ENCODE results near the gene ZC3H12C. TPM values are rescaled to one million over a fixed set of nuclear protein-coding genes. Genes with fewer than 3 reads are reported as not detected.

Gene ZC3H12C
- 10 to 100 TPM; 14.2 to 27.1 TPM for total RNA-seq
- polyA plus RNA-seq = 1 to 10 TPM; 3.4 to 4.0 TPM
- long read RNA-seq, donor 1, full-length matches to known transcripts = 2 of 2 reads
- long read RNA-seq, donor 1, partial matches to known transcripts = 0 of 2 reads
- long read RNA-seq, donor 1, other reads (novel, unspliced or antisense) = 0 of 2 reads
- long read RNA-seq, donor 2 = 0 reads
- long read RNA-seq, donor 3 = 0 reads
- long read RNA-seq, donor 4 = 0 reads
- long read RNA-seq, donor 5, full-length matches to known transcripts = 3 of 3 reads
- long read RNA-seq, donor 5, partial matches to known transcripts = 0 of 3 reads
- long read RNA-seq, donor 5, other reads (novel, unspliced or antisense) = 0 of 3 reads

DNA sequence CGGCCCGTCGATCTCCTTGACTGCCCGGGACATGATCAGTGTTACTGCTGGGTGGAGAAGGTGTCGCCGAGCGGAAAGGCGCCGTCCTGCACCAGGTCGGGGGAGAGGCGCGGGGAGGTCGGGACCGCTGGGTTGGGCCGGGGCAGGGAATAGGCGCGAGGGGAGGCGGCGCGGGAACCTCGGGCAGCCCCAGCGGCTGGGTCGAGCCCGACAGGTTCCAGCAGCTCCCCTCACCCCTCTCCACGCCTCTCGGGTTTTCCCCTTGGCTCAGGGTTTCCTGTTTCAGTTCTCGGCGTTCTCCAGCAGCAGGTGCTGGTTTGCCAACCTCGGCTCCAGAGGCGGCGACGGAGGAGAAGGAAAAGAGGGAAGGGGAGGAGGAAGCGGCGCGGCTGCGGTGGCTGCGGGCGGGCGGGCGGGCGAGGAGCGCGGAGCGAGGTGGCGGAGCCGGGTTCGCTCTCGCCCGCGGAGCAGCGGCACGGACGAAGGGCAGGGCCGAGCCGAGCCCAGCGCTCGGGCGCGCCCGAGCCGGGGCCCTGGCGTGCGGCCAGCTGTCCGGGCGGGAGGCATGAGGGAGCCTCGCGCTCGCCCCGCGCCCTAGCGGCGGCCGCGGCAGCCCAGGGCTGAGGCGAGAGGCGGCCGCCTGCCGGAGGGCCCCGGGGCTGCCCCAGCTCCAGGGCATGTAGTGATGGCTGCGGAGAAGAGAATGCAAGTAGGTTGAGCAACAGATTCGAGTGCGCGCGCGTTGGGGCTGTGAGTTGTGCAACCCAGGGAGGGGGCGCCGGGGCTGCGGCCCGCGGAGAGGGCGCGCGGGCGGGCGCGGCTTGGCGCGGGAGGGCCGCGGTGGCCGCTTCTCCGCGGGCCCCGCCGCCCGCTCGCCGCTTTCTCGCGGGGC is at the start of gene ZC3H12C:
TSS of gene ZC3H12C (plus strand) at position 878 of the 892 bp plus-strand sequence. CDS start 20 bp downstream, outside the sequence.
- WGBS, 2 donors = 1% methylated on average over 76 to 109 of the region's 110 CpGs
- no peaks in the 10 kb centered on the region for H3K9me3 ChIP-seq (ENCODE audit: control insufficient read depth in 4 of 4, insufficient read depth in 3 of 4, low read length in 3 of 4)
- peak within 1 kb of the TSS; percentile 92 to 99 for H3K27ac ChIP-seq (ENCODE audit: low read depth in 1 of 2, low read length in 1 of 2)
- no peak for TF ChIP-seq CTCF (IDR thresholded peaks at IDR 0.05; ENCODE audit: control extremely low read depth, extremely low read depth)
- peaks cover 0 to 18% (median 3%) of the 10 kb centered on the region in 5 donors for H3K4me1 ChIP-seq (ENCODE audit: control insufficient read depth in 5 of 5, insufficient read depth in 5 of 5, low read length in 5 of 5)
- H3K9ac ChIP-seq (ENCODE audit: insufficient read depth in 1 of 2, low read length in 2 of 2) = peak within 1 kb of the TSS; percentile 78 to 83
- H3K36me3 ChIP-seq (ENCODE audit: control insufficient read depth in 4 of 4, insufficient read depth in 4 of 4, low read length in 4 of 4) = no peaks in the 10 kb centered on the region
- H3K4me3 ChIP-seq = peak within 1 kb of the TSS; percentile 91
- ATAC-seq (ENCODE audit: insufficient read depth, low FRiP score) = peak; percentile 84
- peak; percentile 85 to 89 (median 88) for DNase-seq
- peaks cover 0 to 5% (median 4%) of the 10 kb centered on the region in 3 donors for H3K27me3 ChIP-seq (ENCODE audit: control insufficient read depth in 3 of 3, insufficient read depth in 3 of 3, low read length in 2 of 3)

- no peaks in the 10 kb centered on the region for H3K4me1 ChIP-seq (ENCODE audit: control insufficient read depth in 5 of 5, insufficient read depth in 5 of 5, low read length in 5 of 5)
- no peak overlapping the region for H3K27ac ChIP-seq (ENCODE audit: low read depth in 1 of 2, low read length in 1 of 2)
- ATAC-seq (ENCODE audit: insufficient read depth, low FRiP score) (no peak), DNase-seq (no peak)
- no peaks in the 10 kb centered on the region for H3K36me3 ChIP-seq (ENCODE audit: control insufficient read depth in 4 of 4, insufficient read depth in 4 of 4, low read length in 4 of 4)
- no peak overlapping the region for H3K9ac ChIP-seq (ENCODE audit: insufficient read depth in 1 of 2, low read length in 2 of 2)
- no peak for TF ChIP-seq CTCF (IDR thresholded peaks at IDR 0.05; ENCODE audit: control extremely low read depth, extremely low read depth)
- H3K4me3 ChIP-seq = no peak overlapping the region
- WGBS, 2 donors = 90 to 97% methylated on average over 9 of the region's 9 CpGs
- no peaks in the 10 kb centered on the region for H3K27me3 ChIP-seq (ENCODE audit: control insufficient read depth in 3 of 3, insufficient read depth in 3 of 3, low read length in 2 of 3)
- H3K9me3 ChIP-seq (ENCODE audit: control insufficient read depth in 4 of 4, insufficient read depth in 3 of 4, low read length in 3 of 4) = no peaks in the 10 kb centered on the region
Observed at GRCh38 chr11:110044226-110044968, 48.8 kb upstream of the ZC3H12C start.

- Histone ChIP-seq H3K4me3 (no peak overlapping the region), H3K9ac (ENCODE audit: insufficient read depth in 1 of 2, low read length in 2 of 2) (no peak overlapping the region), H3K27me3 (ENCODE audit: control insufficient read depth in 3 of 3, insufficient read depth in 3 of 3, low read length in 2 of 3) (no peaks in the 10 kb centered on the region), H3K27ac (ENCODE audit: low read depth in 1 of 2, low read length in 1 of 2) (no peak overlapping the region), H3K9me3 (ENCODE audit: control insufficient read depth in 4 of 4, insufficient read depth in 3 of 4, low read length in 3 of 4) (no peaks in the 10 kb centered on the region), H3K36me3 (ENCODE audit: control insufficient read depth in 4 of 4, insufficient read depth in 4 of 4, low read length in 4 of 4) (no peaks in the 10 kb centered on the region), H3K4me1 (ENCODE audit: control insufficient read depth in 5 of 5, insufficient read depth in 5 of 5, low read length in 5 of 5) (no peaks in the 10 kb centered on the region)
- no peak for TF ChIP-seq CTCF (IDR thresholded peaks at IDR 0.05; ENCODE audit: control extremely low read depth, extremely low read depth)
- ATAC-seq (ENCODE audit: insufficient read depth, low FRiP score) (no peak), DNase-seq (no peak)
- WGBS, 2 donors = 77 to 89% methylated on average over 2 of the region's 2 CpGs
Observed at GRCh38 chr11:110046775-110047380, 46.3 kb upstream of the ZC3H12C start.
